HT1080 (cell line): ENCODE data around the gene BHLHE40. TPM values are rescaled to one million over a fixed set of nuclear protein-coding genes. Genes with fewer than 3 reads are reported as not detected.

Experiments used
- DNase-seq: peaks from one replicate; pipeline ENCODE4 v3.0.0-alpha.2; 2015; ENCODE audit warnings: low read depth
- polyA plus RNA-seq, 2 experiments: library from polyadenylated mRNA; depleted of rRNA; stranded (reverse); fragments of >200 nt; gene quantifications; 2 replicates each; pipeline ENCODE4 v1.2.3, GENCODE V29; 2015
- total RNA-seq: library from RNA; depleted of rRNA; stranded (reverse); fragments of >200 nt; shearing (Covaris generic); gene quantifications from 2 replicates; pipeline ENCODE4 v1.2.3, GENCODE V29; 2014; rRNA removed

The BHLHE40 gene
- total RNA-seq, result 14.1 and 19.2 TPM in 2 replicates
- 42.3 and 51.3 TPM in 2 replicates for polyA plus RNA-seq (2015; cell fraction: cytosol; rRNA removed)
- polyA plus RNA-seq (2015; cell fraction: nucleus; rRNA removed), result 85.2 and 104 TPM in 2 replicates

GRCh38 chr3:4979428-4980228 is at the start of gene BHLHE40:
Gene BHLHE40 (plus strand): TSS chr3:4979437. CDS start chr3:4979719, 282 bp downstream.
- DNase-seq, result no peak

GRCh38 chr3:4930501-4930900 is 48.7 kb upstream of the BHLHE40 start:
- DNase-seq, result no peak

- no peak for DNase-seq
Observed at GRCh38 chr3:4934050-4934449, 45.2 kb upstream of the BHLHE40 start.

- peak; percentile 32 for DNase-seq
Observed at GRCh38 chr3:4935347-4935746, 43.9 kb upstream of the BHLHE40 start.

GRCh38 chr3:4936982-4937614 is 42.1 kb upstream of the BHLHE40 start:
- DNase-seq, result no peak

- peak; percentile 7 for DNase-seq
Observed at GRCh38 chr3:4938281-4938982, 40.8 kb upstream of the BHLHE40 start.

- peak; percentile 42 for DNase-seq
Observed at GRCh38 chr3:4939276-4939675, 40.0 kb upstream of the BHLHE40 start.

GRCh38 chr3:4940985-4941384 is 38.3 kb upstream of the BHLHE40 start:
- DNase-seq, result no peak

GRCh38 chr3:4943549-4943948 is 35.7 kb upstream of the BHLHE40 start:
- no peak for DNase-seq

GRCh38 chr3:4945324-4945723 is 33.9 kb upstream of the BHLHE40 start:
- no peak for DNase-seq

GRCh38 chr3:4947028-4947427 is 32.2 kb upstream of the BHLHE40 start:
- no peak for DNase-seq

- DNase-seq, result no peak
Observed at GRCh38 chr3:4948395-4948794, 30.8 kb upstream of the BHLHE40 start.

- no peak for DNase-seq
Observed at GRCh38 chr3:4949004-4949403, 30.2 kb upstream of the BHLHE40 start.

GRCh38 chr3:4949659-4950058 is 29.6 kb upstream of the BHLHE40 start:
- DNase-seq, result no peak

- DNase-seq, result no peak
Observed at GRCh38 chr3:4950351-4950784, 28.9 kb upstream of the BHLHE40 start.

- DNase-seq, result no peak
Observed at GRCh38 chr3:4950948-4951347, 28.3 kb upstream of the BHLHE40 start.

- DNase-seq, result peak; percentile 61
Observed at GRCh38 chr3:4953119-4953518, 26.1 kb upstream of the BHLHE40 start.

- DNase-seq, result no peak
Observed at GRCh38 chr3:4954256-4955000, 24.8 kb upstream of the BHLHE40 start.

GRCh38 chr3:4956099-4956498 is 23.1 kb upstream of the BHLHE40 start:
- DNase-seq, result no peak

- no peak for DNase-seq
Observed at GRCh38 chr3:4956738-4957137, 22.5 kb upstream of the BHLHE40 start.

GRCh38 chr3:4957978-4958377 is 21.3 kb upstream of the BHLHE40 start:
- no peak for DNase-seq
